Activated T-cell treated with anti-CD3 and anti-CD28 coated beads, Interleukin-2, amount 50 U/mL, for 1 hour (primary cell): ENCODE results near the gene ALPK1.
A peak's percentile ranks its signal among the peaks of the same experiment; 100 is the strongest.
"Not testable (repeated sequence)": the region's sequence is repeated elsewhere in the genome, so short reads cannot be mapped to it uniquely, and the experiment has no call there.

ENCODE experiments used
- DNase-seq: peaks from one replicate; pipeline ENCODE4 v3.0.0-alpha.2; 2020

Gene ALPK1

GRCh38 chr4:112284662-112285411, 12.3 kb upstream of the ALPK1 start:
- peak; percentile 22 for DNase-seq

GRCh38 chr4:112287258-112287989, 9.7 kb upstream of the ALPK1 start:
- peak; percentile 24 for DNase-seq

- DNase-seq, result no peak
These were observed 8.7 kb upstream of the ALPK1 start for GRCh38 chr4:112288455-112288854.

GRCh38 chr4:112289407-112290253, 7.5 kb upstream of the ALPK1 start:
- no peak for DNase-seq

GRCh38 chr4:112290341-112290740, 6.8 kb upstream of the ALPK1 start:
- no peak for DNase-seq

- DNase-seq, result no peak
These were observed 2.6 kb downstream of the ALPK1 start for GRCh38 chr4:112299721-112300120.

- no peak for DNase-seq
These were observed 5.4 kb downstream of the ALPK1 start for GRCh38 chr4:112302320-112303274.

- not testable (repeated sequence) for DNase-seq
These were observed 8.3 kb downstream of the ALPK1 start for GRCh38 chr4:112305477-112305876.

- peak; percentile 64 for DNase-seq
These were observed 12.2 kb downstream of the ALPK1 start for GRCh38 chr4:112309263-112309791.

GRCh38 chr4:112311516-112311915, 14.3 kb downstream of the ALPK1 start:
- no peak for DNase-seq

GRCh38 chr4:112312610-112313239, 15.6 kb downstream of the ALPK1 start:
- DNase-seq, result no peak

GRCh38 chr4:112315446-112315845, 18.3 kb downstream of the ALPK1 start:
- DNase-seq, result no peak

GRCh38 chr4:112316360-112316759, 19.2 kb downstream of the ALPK1 start:
- DNase-seq, result no peak

- no peak for DNase-seq
These were observed 21.3 kb downstream of the ALPK1 start for GRCh38 chr4:112318239-112319142.

GRCh38 chr4:112321776-112322684, 24.9 kb downstream of the ALPK1 start:
- DNase-seq, result peak; percentile 68

- no peak for DNase-seq
These were observed 25.7 kb downstream of the ALPK1 start for GRCh38 chr4:112322866-112323265.

GRCh38 chr4:112325530-112325929, 28.4 kb downstream of the ALPK1 start:
- DNase-seq, result no peak

- DNase-seq, result no peak
These were observed 31.0 kb downstream of the ALPK1 start for GRCh38 chr4:112327965-112328733.
